Astrocyte (in vitro differentiated cells and primary cell): ENCODE results near the gene PTPRU.

ENCODE experiments used
- CTCF ChIP-seq: IDR thresholded peaks from 2 replicates; pipeline ENCODE4 v1.5.1; 2011; ENCODE audit warnings: low read depth, mild to moderate bottlenecking, inconsistent platforms, low read length, moderate library complexity; ENCODE audit not compliant: insufficient read depth
- EZH2 ChIP-seq: IDR thresholded peaks from 2 replicates; pipeline ENCODE4 v1.6.1; 2012; ENCODE audit warnings: mild to moderate bottlenecking, low read length, inconsistent platforms; ENCODE audit not compliant: insufficient read depth

GRCh38 chr1:29267321-29268070 is 31.2 kb downstream of the PTPRU start:
- TF ChIP-seq CTCF (no peak), EZH2 (no peak)
